Endothelial cell of umbilical vein (primary cell): ENCODE data around the gene ENAH.

Experiments
- CTCF ChIP-seq, 2 donors: IDR thresholded peaks; 1 replicate in 1 of 2; 2 replicates in 1 of 2; pipeline ENCODE4 v1.5.1; 2011; ENCODE audit warnings: low read length in 2 of 2, mild to moderate bottlenecking in 2 of 2, moderate library complexity in 2 of 2, control low read depth in 1 of 2, inconsistent platforms in 1 of 2, low read depth in 1 of 2; ENCODE audit not compliant: insufficient read depth in 1 of 2; ENCODE audit errors: extremely low read depth in 1 of 2
- JUN ChIP-seq: IDR thresholded peaks from 2 replicates; pipeline ENCODE4 v1.6.1; 2011; ENCODE audit warnings: borderline replicate concordance, low read depth; ENCODE audit not compliant: insufficient read length, insufficient read depth
- POLR2A ChIP-seq: IDR thresholded peaks from 2 replicates; pipeline ENCODE4 v1.6.1; 2012; ENCODE audit warnings: low read depth, mild to moderate bottlenecking, control low read depth, low read length
- POLR2AphosphoS5 ChIP-seq: IDR thresholded peaks from 2 replicates; pipeline ENCODE4 v1.6.1; 2012; ENCODE audit warnings: low read depth, mild to moderate bottlenecking, control low read depth, low read length, moderate library complexity; ENCODE audit not compliant: insufficient read depth

GRCh38 chr1:225442123-225442505, 210.8 kb downstream of the ENAH start:
- no peak for TF ChIP-seq CTCF (IDR thresholded peaks at IDR 0.05; ENCODE audit: extremely low read depth in 1 of 2, insufficient read depth in 1 of 2, low read depth in 1 of 2, low read length in 2 of 2)
- TF ChIP-seq POLR2AphosphoS5 = no peak
- TF ChIP-seq POLR2A = no peak
- no peak for TF ChIP-seq JUN
